NCI-H2029 treated with DMSO at 0.1 percent for 48 hours (cell line): ENCODE measurements around the gene PRKG1.

ENCODE experiments used
- DNase-seq: peaks from one replicate; lab custom pipeline; 2025; lab: John Stamatoyannopoulos, UW

Gene PRKG1

GRCh38 chr10:52259426-52259812, 1185.1 kb downstream of the PRKG1 start:
- no peak for DNase-seq

- no peak for DNase-seq
Observed at GRCh38 chr10:52261362-52261761, 1187.1 kb downstream of the PRKG1 start.

- DNase-seq = no peak
Observed at GRCh38 chr10:52265131-52265926, 1191.0 kb downstream of the PRKG1 start.

- no peak for DNase-seq
Observed at GRCh38 chr10:52266858-52267257, 1192.6 kb downstream of the PRKG1 start.

GRCh38 chr10:52268790-52269189, 1194.5 kb downstream of the PRKG1 start:
- DNase-seq = no peak

DNA sequence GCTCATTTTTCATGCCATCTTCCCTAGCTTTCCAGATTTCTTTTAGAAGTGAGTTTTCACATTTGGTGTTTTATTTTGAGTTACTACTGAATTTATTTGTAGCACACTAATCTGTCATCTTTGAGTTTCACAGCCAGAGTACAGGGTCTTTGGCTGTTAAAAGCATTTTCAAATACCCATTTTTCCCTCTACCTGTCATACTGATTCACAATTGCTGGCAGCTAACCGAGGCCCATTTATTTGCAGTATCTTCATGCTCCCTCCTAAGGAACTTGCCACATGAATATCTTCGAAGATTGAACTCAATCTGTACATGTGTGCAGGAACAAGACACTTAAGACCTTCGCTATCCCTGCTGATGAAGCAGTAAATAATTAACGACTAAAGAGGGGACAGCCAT, 1194.9 kb downstream of the PRKG1 start:
- DNase-seq = no peak

GRCh38 chr10:52276163-52276562, 1201.9 kb downstream of the PRKG1 start:
- no peak for DNase-seq

GRCh38 chr10:52276986-52277385, 1202.7 kb downstream of the PRKG1 start:
- DNase-seq = no peak

DNA sequence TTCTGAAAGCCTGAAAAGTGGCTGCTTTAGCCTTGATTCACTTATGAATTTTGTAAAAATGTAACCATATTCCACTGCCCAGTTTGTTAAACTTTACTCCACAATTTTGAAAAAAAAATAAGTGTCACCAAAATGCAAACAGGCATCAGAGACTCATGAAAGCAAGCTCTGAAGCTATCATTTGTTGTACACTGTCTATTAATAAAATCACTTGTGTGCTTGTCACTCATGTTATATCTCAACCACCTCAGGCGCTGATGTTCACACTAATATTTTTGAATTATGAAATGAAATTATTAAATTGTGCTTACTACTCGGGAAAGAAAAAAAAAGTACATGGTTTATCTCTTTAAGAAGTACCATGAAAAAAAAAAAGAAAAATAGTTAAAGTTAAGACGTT, 1205.3 kb downstream of the PRKG1 start:
- no peak for DNase-seq

DNA sequence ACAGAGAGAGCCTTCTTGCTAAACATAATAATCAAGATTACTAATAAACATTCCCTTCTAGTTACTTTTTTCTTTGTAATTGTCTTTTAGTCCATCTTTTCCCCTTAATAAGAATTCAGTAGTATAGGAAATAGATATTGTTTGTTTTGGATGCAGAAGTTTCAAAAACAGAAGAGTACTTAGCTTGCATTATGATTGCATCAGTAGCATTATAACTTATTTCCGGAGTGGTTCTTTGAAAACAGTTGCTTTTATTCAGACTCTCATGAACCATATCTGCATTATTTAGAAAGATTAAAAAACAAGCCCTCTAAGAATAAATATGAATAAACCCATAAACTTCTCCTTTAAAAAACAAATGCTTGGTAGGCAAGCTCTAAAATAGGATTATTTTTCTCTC, 1205.8 kb downstream of the PRKG1 start:
- no peak for DNase-seq

GRCh38 chr10:52283174-52283573, 1208.9 kb downstream of the PRKG1 start:
- no peak for DNase-seq

GRCh38 chr10:52284416-52285013, 1210.2 kb downstream of the PRKG1 start:
- DNase-seq = no peak

DNA sequence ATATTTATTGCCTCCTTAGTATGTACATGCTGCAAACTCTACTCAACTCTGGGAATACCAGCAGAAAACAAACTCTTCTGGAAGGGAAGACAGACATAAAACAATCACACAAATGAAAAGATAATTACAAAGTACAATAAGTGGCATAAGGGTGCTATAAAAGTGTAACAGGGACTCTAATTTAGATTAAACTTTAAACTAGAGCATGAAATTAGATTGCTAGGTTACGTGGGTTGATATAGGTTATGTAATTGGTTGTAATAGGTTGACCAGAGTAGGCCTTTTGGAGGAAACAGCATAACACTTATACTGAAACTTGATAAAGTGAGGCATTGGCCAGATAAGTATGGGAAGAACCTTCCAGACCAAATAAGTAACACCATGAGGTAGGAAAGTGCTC, 1213.6 kb downstream of the PRKG1 start:
- DNase-seq = no peak

- DNase-seq = no peak
Observed at GRCh38 chr10:52297747-52298146, 1223.5 kb downstream of the PRKG1 start.

DNA sequence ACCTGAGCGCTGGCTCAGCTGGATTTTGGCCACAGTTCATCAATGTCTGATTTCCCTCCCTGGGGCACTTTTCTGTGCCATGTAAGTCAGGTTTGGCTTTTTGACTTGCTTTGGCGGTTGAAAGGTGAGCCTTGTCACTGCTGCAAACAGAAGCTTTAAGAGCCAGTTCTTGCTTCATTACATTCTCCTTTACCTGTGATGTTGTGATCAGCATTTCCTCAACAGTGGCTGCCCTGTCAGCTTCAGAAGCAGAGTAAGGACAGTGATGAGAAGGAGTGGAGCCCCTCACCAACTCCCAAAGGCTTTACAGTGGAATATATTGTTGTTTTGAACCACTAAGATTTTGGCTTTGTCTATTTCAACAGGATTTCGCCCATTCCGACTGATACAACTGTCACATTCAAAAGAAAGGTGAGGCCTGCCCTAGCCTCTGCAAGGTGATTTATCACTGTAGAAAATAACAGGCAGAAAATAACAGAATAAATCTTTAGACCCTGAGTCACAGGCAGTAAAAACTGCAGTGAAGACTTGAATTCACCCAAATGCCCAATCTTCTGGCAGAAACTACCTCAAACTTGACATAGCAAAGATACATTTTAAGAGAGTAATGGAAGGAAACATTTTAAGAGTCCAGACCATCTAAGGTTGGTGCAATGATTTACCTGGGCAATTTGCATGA, 1226.5 kb downstream of the PRKG1 start:
- no peak for DNase-seq

DNA sequence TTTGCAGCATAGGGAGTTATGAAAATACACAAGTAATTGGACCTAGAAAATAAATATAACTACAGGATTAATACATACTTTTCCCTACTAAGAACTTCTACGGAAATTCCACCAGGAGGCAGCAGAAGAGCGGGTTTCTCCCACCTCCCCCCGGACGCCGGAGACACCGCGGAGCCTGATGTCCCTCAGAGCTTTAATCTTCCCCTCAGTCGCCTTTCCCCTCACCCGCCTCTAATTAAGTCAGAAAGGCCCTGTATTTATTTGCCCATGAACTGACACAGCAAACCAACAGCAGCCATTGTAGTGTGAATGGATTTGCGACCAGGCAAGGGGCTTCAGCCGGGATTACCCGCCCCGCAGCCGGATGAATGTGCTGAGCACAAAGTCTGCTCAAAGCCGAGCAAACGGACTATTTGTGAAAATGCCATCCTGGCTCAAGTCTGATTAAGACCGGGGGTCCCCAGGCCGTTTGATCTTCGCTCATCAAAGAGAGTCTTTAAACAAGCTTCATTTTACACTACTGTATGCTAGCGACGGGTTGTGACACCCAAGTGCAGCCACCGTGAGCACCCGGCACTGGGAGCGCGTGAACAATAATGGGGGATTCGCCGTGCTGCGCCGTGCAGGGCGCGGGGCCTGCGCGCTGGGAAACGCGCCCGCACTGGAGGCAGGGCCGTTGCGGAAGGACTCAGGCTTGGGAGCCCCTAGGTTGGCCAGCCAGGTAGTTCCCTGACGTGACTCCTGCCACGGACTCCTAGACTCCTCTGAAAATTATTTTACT, 1234.2 kb downstream of the PRKG1 start:
- DNase-seq = no peak

DNA sequence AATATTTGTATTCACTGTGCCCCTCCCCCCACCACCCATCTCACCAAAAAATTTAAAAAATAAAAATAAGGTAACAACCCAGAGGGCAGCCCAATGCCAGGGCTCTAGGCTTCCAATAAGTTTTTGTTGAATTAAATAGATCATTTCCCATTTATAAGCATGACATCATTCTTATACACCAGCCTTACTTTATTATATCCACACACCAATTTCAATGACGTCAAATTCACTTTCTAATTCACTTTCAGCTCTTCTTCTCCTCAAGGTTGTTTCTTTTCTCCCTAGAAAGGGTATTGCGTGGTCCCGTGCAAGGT, 1238.6 kb downstream of the PRKG1 start:
- DNase-seq = no peak

DNA sequence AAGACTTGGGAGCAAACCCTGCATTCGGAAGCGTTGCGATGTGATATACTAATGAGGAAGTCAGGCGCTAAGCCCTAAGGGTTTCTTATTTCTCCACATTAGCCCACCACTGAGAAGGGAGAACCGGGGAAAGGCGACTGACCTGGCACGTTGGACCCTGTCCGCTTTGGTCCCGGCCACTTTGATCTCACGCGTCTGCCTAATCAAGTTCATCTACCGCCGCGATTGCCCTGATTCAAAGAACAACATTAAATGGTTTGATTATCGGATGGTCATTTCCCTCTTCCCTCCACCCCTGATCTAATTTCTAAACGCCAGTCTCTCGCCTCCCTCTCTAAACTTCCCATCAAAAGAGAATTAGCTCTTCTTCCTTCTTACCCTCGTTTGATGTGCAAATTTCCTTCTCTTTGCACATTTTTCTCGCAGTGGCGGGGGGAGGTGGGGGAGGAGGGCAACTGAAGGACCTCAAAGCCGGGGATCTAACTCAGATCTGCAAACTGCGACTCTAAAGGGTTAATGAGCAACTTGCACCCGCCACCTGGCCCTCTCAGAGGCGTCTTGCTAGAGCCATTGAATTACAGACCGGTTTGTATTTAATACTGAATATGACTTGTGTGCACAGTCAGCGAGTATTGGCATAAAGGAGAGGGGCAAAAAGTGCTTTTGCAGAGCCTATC, 1239.1 kb downstream of the PRKG1 start:
- no peak for DNase-seq

- no peak for DNase-seq
Observed at GRCh38 chr10:52313933-52314821, 1239.9 kb downstream of the PRKG1 start, which contains the start of gene DKK1. Gene DKK1 (plus strand): TSS chr10:52314281. CDS start chr10:52314435, 154 bp downstream.

DNA sequence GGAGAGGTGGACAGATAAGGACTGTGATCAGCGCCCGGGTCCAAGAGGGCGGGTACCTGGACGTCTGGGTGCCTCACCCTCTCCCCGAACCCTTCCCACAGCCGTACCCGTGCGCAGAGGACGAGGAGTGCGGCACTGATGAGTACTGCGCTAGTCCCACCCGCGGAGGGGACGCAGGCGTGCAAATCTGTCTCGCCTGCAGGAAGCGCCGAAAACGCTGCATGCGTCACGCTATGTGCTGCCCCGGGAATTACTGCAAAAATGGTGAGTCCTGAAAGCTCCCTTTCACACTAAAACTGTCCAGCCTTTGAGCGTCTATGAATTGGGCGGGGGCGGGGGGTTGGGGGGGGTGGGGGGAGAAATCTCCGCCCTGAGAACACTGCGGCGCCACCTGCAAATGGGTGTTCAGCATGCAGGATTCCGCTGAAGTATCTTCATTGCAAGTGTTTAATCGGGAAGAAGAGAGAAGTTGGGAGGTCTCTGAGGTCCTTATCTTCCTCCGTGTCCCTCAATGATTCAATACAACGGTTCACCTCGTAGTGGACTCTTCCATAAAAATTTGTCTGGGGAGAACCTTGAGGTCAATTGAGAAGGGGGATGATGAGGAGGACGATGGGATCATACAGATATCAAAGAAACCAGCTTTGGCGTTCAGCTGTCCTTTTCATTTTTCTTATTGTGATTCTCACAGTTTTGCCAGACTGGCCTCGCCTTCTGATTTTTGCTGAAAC, 1240.7 kb downstream of the PRKG1 start:
- no peak for DNase-seq
